Sigmoid colon (tissue), 4 donors: Measurements from ENCODE around the gene FNIP2.

Experiments
- CTCF ChIP-seq, 4 experiments: fragments of 450-650 bp in 3 of 4; fragments of 200-600 bp in 1 of 4; IDR thresholded peaks; one replicate each; pipeline ENCODE4 v1.5.1; 2016 to 2019; ENCODE audit warnings: antibody characterized with exemption in 4 of 4, mild to moderate bottlenecking in 3 of 4, moderate library complexity in 2 of 4
- POLR2A ChIP-seq, 2 donors: fragments of 450-650 bp; IDR thresholded peaks; one replicate each; pipeline ENCODE4 v1.6.1; 2016; ENCODE audit warnings: antibody characterized with exemption in 2 of 2, mild to moderate bottlenecking in 2 of 2, moderate library complexity in 2 of 2
- POLR2AphosphoS5 ChIP-seq, 4 donors: sonication (generic); formaldehyde crosslinking; IDR thresholded peaks; one replicate each; pipeline ENCODE4 v1.6.1; 2017; ENCODE audit warnings: antibody characterized with exemption in 4 of 4

- TF ChIP-seq CTCF (IDR thresholded peaks at IDR 0.05) (no peak), POLR2AphosphoS5 (IDR thresholded peaks at IDR 0.05) (no peak), POLR2A (IDR thresholded peaks at IDR 0.05) (no peak)
These were observed 105.1 kb downstream of the FNIP2 start for GRCh38 chr4:158873795-158874401.
